ENCODE data around the gene YRDC.

YRDC gene

GRCh38 chr1:37765916-37766664 lies 41.9 kb downstream of the YRDC start:
- no peak for DNase-seq

- DNase-seq = no peak
Measured at GRCh38 chr1:37764888-37765441, 43.0 kb downstream of the YRDC start, which contains the start of gene EPHA10. TSS of gene EPHA10 (minus strand) at chr1:37765120. CDS start at chr1:37765066, 54 bp downstream.

GRCh38 chr1:37764414-37764825 lies 43.6 kb downstream of the YRDC start:
- DNase-seq = peak; percentile 2

- DNase-seq = no peak
Measured at GRCh38 chr1:37763791-37764413, 44.1 kb downstream of the YRDC start.

GRCh38 chr1:37762516-37762915 lies 45.5 kb downstream of the YRDC start:
- DNase-seq = no peak

GRCh38 chr1:37761416-37762095 lies 46.5 kb downstream of the YRDC start:
- DNase-seq = no peak

GRCh38 chr1:37759451-37759850 lies 48.6 kb downstream of the YRDC start:
- no peak for DNase-seq

GRCh38 chr1:37755951-37756560 lies 52.0 kb downstream of the YRDC start:
- no peak for DNase-seq

GRCh38 chr1:37755290-37755689 lies 52.7 kb downstream of the YRDC start:
- no peak for DNase-seq

GRCh38 chr1:37753473-37754321 lies 54.3 kb downstream of the YRDC start:
- DNase-seq = no peak

Measured in NCI-H1048 (cell line).